ENCODE measurements around the gene ZNF474. TPM values are rescaled to one million over a fixed set of nuclear protein-coding genes. Genes with fewer than 3 reads are reported as not detected.

Gene ZNF474
- total and polyA plus RNA-seq, 7 donors: 0.05 to 0.77 (median 0.16) TPM; not detected in 2

- DNase-seq: no peak
Observed at GRCh38 chr5:122095158-122095557, 34.2 kb upstream of the ZNF474 start.

GRCh38 chr5:122097391-122097790 is 32.0 kb upstream of the ZNF474 start:
- Histone ChIP-seq H3K36me3 (ENCODE audit: insufficient read depth in 1 of 2, low read depth in 1 of 2) (no peaks in the 10 kb centered on the region), H3K4me1 (no peaks in the 10 kb centered on the region), H3K9me3 (no peaks in the 10 kb centered on the region), H3K27ac (no peak overlapping the region), H3K4me3 (no peak overlapping the region), H3K27me3 (ENCODE audit: insufficient read depth in 3 of 3, low read length in 2 of 3) (no peaks in the 10 kb centered on the region)
- ATAC-seq (no peak), DNase-seq (no peak)
- intact Hi-C loops (cut with DNase I): no loop called here
- WGBS, 3 donors: 60 to 73% (median 67%) methylated on average over 1 of the region's 1 CpG
- TF ChIP-seq CTCF (IDR thresholded peaks at IDR 0.05): no peak

More at GRCh38 chr5:122095158-122095557, 34.2 kb upstream of the ZNF474 start:
- Histone ChIP-seq H3K27ac (no peak overlapping the region), H3K27me3 (ENCODE audit: insufficient read depth in 3 of 3, low read length in 2 of 3) (no peaks in the 10 kb centered on the region), H3K4me3 (no peak overlapping the region), H3K4me1 (no peaks in the 10 kb centered on the region), H3K9me3 (no peaks in the 10 kb centered on the region), H3K36me3 (ENCODE audit: insufficient read depth in 1 of 2, low read depth in 1 of 2) (no peaks in the 10 kb centered on the region)
- TF ChIP-seq CTCF (IDR thresholded peaks at IDR 0.05): no peak
- intact Hi-C loops (cut with DNase I): no loop called here
- WGBS, 3 donors: 68 to 71% (median 70%) methylated on average over 3 of the region's 3 CpGs
- no peak for ATAC-seq

- WGBS, 3 donors: 84 to 88% (median 85%) methylated on average over 6 of the region's 6 CpGs
Observed at GRCh38 chr5:122099060-122099790, 30.1 kb upstream of the ZNF474 start.

GRCh38 chr5:122101636-122102285 is 27.6 kb upstream of the ZNF474 start:
- ATAC-seq (no peak), DNase-seq (no peak)
- intact Hi-C loops (cut with DNase I): no loop called here
- Histone ChIP-seq H3K36me3 (ENCODE audit: insufficient read depth in 1 of 2, low read depth in 1 of 2) (no peaks in the 10 kb centered on the region), H3K9me3 (no peaks in the 10 kb centered on the region), H3K4me3 (no peak overlapping the region), H3K27me3 (ENCODE audit: insufficient read depth in 3 of 3, low read length in 2 of 3) (no peaks in the 10 kb centered on the region), H3K27ac (no peak overlapping the region), H3K4me1 (no peaks in the 10 kb centered on the region)
- TF ChIP-seq CTCF (IDR thresholded peaks at IDR 0.05): peak; percentile 59
- 41 to 48% (median 42%) methylated on average over 4 of the region's 4 CpGs for WGBS, 3 donors

More at GRCh38 chr5:122099060-122099790, 30.1 kb upstream of the ZNF474 start:
- intact Hi-C loops (cut with DNase I): no loop called here
- ATAC-seq (no peak), DNase-seq (no peak)
- H3K27ac ChIP-seq: no peak overlapping the region
- TF ChIP-seq CTCF (IDR thresholded peaks at IDR 0.05): no peak
- no peaks in the 10 kb centered on the region for H3K27me3 ChIP-seq (ENCODE audit: insufficient read depth in 3 of 3, low read length in 2 of 3)
- H3K4me1 ChIP-seq: no peaks in the 10 kb centered on the region
- no peaks in the 10 kb centered on the region for H3K9me3 ChIP-seq
- H3K4me3 ChIP-seq: no peak overlapping the region
- no peaks in the 10 kb centered on the region for H3K36me3 ChIP-seq (ENCODE audit: insufficient read depth in 1 of 2, low read depth in 1 of 2)

Measured in psoas muscle (tissue), 8 donors.